ENCODE measurements around the gene LY86. TPM values are rescaled to one million over a fixed set of nuclear protein-coding genes. Genes with fewer than 3 reads are reported as not detected.

LY86 gene
- total and polyA plus RNA-seq, 9 of the 15 experiments (the other 6 are each of a cell fraction or from before 2014, with no cell fraction given): 0.08 to 0.20 TPM; not detected in 7

GRCh38 chr6:6610031-6610591, 21.6 kb downstream of the LY86 start:
- in situ Hi-C loops (cut with MboI) (no loop called here), intact Hi-C loops (cut with micrococcal nuclease) (no loop called here)
- peaks cover 0 to 16% of the 10 kb centered on the region in 2 experiments; a peak in 2 of 5 replicates for H3K4me1 ChIP-seq (replicated peaks in 1 of 2; ENCODE audit: control insufficient read depth in 2 of 2, insufficient read depth in 2 of 2, low read length in 2 of 2)
- TF ChIP-seq MTA3 (IDR thresholded peaks at IDR 0.05; ENCODE audit: borderline replicate concordance): no peak
- no peak for TF ChIP-seq TAF1 (IDR thresholded peaks at IDR 0.05; ENCODE audit: control insufficient read depth, extremely low read depth, insufficient read depth, low read length, severe bottlenecking)
- no peak for TF ChIP-seq XRCC5 (IDR thresholded peaks at IDR 0.05; ENCODE audit: low read depth, low read length)
- no peak for TF ChIP-seq CXXC5 (CRISPR knock-in tag; IDR thresholded peaks at IDR 0.05)
- no peak for TF ChIP-seq TEAD4 (IDR thresholded peaks at IDR 0.05; ENCODE audit: low read length)
- TF ChIP-seq TEAD4 (CRISPR knock-in tag; IDR thresholded peaks at IDR 0.05; ENCODE audit: borderline replicate concordance): no peak
- TF ChIP-seq, protein P1, sequence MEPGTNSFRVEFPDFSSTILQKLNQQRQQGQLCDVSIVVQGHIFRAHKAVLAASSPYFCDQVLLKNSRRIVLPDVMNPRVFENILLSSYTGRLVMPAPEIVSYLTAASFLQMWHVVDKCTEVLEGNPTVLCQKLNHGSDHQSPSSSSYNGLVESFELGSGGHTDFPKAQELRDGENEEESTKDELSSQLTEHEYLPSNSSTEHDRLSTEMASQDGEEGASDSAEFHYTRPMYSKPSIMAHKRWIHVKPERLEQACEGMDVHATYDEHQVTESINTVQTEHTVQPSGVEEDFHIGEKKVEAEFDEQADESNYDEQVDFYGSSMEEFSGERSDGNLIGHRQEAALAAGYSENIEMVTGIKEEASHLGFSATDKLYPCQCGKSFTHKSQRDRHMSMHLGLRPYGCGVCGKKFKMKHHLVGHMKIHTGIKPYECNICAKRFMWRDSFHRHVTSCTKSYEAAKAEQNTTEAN (CRISPR knock-in tag; IDR thresholded peaks at IDR 0.05): no peak
- TF ChIP-seq GMEB1 (CRISPR knock-in tag; IDR thresholded peaks at IDR 0.05): no peak
- TF ChIP-seq LARP7 (IDR thresholded peaks at IDR 0.05): no peak
- TF ChIP-seq ZNF280B (CRISPR knock-in tag; IDR thresholded peaks at IDR 0.05): no peak

More at GRCh38 chr6:6610031-6610591, 21.6 kb downstream of the LY86 start:
- FAIRE-seq: no peak
- H3K36me3 ChIP-seq (ENCODE audit: control insufficient read depth, insufficient read depth, low read length): no peaks in the 10 kb centered on the region
- CTCF ChIA-PET (ENCODE audit: low intra/inter-chr PET ratio): no interaction called here
- DNase-seq (ENCODE audit: extremely low read depth in 1 of 4, low spot score in 3 of 4): no peak
- no peak overlapping the region for H3K9ac ChIP-seq (ENCODE audit: insufficient read depth in 1 of 2, low read depth in 2 of 2, low read length in 2 of 2)
- no peaks in the 10 kb centered on the region for H3K9me1 ChIP-seq (ENCODE audit: control insufficient read depth, insufficient read depth, low read length)
- BruUV-seq (replicated peaks): no TSS peak
- H3K79me2 ChIP-seq (ENCODE audit: control insufficient read depth, insufficient read depth, low read length): no peaks in the 10 kb centered on the region
- ATAC-seq: no peak; the same call in 2 of the 3 replicates
- no peak overlapping the region for H3K4me3 ChIP-seq
- POLR2A ChIA-PET: interaction anchor here (0.6 to 2.3 kb wide), 4 partner anchors 10 to 188 kb away, joined by 3 to 7 read pairs (median 4); no protein-coding TSS in a partner anchor
- H3K27me3 ChIP-seq (ENCODE audit: control insufficient read depth in 2 of 2, insufficient read depth in 2 of 2, low read length in 2 of 2): peaks cover 46 to 70% of the 10 kb centered on the region in 2 experiments; a peak in 4 of 5 replicates
- H3K9me3 ChIP-seq (replicated peaks; ENCODE audit: control insufficient read depth, insufficient read depth, low read depth, low read length): 0 out of 2 replicates have a peak, but pooled peaks cover 2% of the 10 kb centered on the region
- H3K27ac ChIP-seq (ENCODE audit: extremely low read depth, low read depth, low read length): no peak overlapping the region
- no peaks in the 10 kb centered on the region for H4K20me1 ChIP-seq (replicated peaks; ENCODE audit: control insufficient read depth, insufficient read depth, low read length)
- WGBS (ENCODE audit: insufficient coverage, low coverage, missing lambda C conversion rate): 14% methylated on average over 10 of the region's 10 CpGs
- H3K4me2 ChIP-seq (ENCODE audit: insufficient read depth, low read length): no peak overlapping the region
- no peak overlapping the region; the same call in 1 of the 2 replicates for H2AFZ ChIP-seq (ENCODE audit: low read depth, low read length)
